ENCODE results near the gene SPEM3.

- no peak for TF ChIP-seq POLR2A (IDR thresholded peaks at IDR 0.05)
- no peak for TF ChIP-seq CTCF (IDR thresholded peaks at IDR 0.05)
These were observed 44.1 kb upstream of the SPEM3 start for GRCh38 chr17:7384489-7385081.
